ENCODE measurements around the gene AP2S1.

Gene AP2S1

DNA sequence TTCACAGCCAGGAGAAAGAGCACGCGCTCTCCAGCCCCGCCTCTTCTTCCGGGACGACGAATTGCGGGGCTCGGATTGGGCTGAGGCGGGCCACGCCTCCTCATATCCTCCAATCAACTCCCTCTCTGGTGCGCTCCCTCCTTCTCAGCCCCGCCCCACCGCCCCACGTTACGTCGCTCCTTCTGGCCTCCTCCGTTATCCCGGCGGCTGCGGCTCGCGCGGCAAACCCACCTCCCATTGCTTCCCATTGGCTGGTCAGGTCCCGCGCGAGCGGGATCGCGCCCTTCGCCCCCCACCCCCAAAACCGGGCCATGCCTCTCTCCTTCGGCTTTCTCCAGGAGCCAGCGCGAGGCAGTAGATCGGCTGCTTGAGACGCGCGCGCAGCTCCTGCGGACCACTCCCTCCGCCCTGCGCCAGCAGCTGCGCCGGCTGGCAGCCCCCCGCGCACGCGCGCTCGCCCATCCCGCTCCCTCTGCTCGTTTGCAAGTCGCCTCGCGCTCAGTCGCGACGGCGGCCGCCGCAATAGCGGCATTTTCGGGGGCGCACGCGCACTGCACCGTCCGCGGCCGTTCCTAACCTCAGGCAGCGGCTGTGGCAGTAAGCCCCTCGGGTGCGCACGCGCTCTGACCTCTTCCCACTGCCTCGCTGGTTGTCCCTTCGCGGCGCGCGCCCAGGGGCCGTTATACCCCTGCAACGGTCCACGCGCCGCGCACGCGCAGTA lies 9.6 kb upstream of the AP2S1 start (continued):
- TF ChIP-seq HOXD13 (CRISPR knock-in tag; IDR thresholded peaks at IDR 0.05; ENCODE audit: borderline replicate concordance) (no peak), ZNF596 (tag by site-specific recombination; IDR thresholded peaks at IDR 0.05) (no peak), ZNF221 (tag by site-specific recombination; IDR thresholded peaks at IDR 0.05; ENCODE audit: borderline replicate concordance) (no peak), IKZF3 (tag by site-specific recombination; IDR thresholded peaks at IDR 0.05) (no peak), ZNF239 (tag by site-specific recombination; IDR thresholded peaks at IDR 0.05) (peak; percentile 83; the same call in 1 of the 2 replicates), ZNF366 (tag by site-specific recombination; conservative IDR thresholded peaks at IDR 0.05) (peak; percentile 86), ZNF2 (tag by site-specific recombination; IDR thresholded peaks at IDR 0.05) (peak; percentile 82), ZSCAN16 (tag by site-specific recombination; IDR thresholded peaks at IDR 0.05) (no peak), ZNF660 (tag by site-specific recombination; IDR thresholded peaks at IDR 0.05) (peak; percentile 34; the same call in 1 of the 2 replicates), ZNF302 (tag by site-specific recombination; IDR thresholded peaks at IDR 0.05; ENCODE audit: low read depth) (no peak), SCRT1 (tag by site-specific recombination; IDR thresholded peaks at IDR 0.05; ENCODE audit: borderline replicate concordance) (no peak), ZNF621 (tag by site-specific recombination; IDR thresholded peaks at IDR 0.05) (no peak), ZFHX2 (tag by site-specific recombination; conservative IDR thresholded peaks at IDR 0.05) (peak; percentile 49; the same call in 1 of the 2 replicates), YY1 (tag by site-specific recombination; IDR thresholded peaks at IDR 0.05) (peak; percentile 44; the same call in 1 of the 2 replicates), ZBTB17 (tag by site-specific recombination; IDR thresholded peaks at IDR 0.05) (peak; percentile 90), ZBTB1 (tag by site-specific recombination; IDR thresholded peaks at IDR 0.05) (no peak), ZNF558 (tag by site-specific recombination; IDR thresholded peaks at IDR 0.05) (no peak), ZNF473 (tag by site-specific recombination; IDR thresholded peaks at IDR 0.05) (no peak), ZNF747 (tag by site-specific recombination; IDR thresholded peaks at IDR 0.05) (no peak), ZNF23 (tag by site-specific recombination; IDR thresholded peaks at IDR 0.05; ENCODE audit: borderline replicate concordance) (no peak), ZNF701 (tag by site-specific recombination; IDR thresholded peaks at IDR 0.05) (no peak), GLI2 (tag by site-specific recombination; IDR thresholded peaks at IDR 0.05; ENCODE audit: borderline replicate concordance, low read depth) (no peak), ZNF24 (tag by site-specific recombination; IDR thresholded peaks at IDR 0.05) (no peak), OVOL3 (tag by site-specific recombination; IDR thresholded peaks at IDR 0.05) (peak; percentile 87)
- TF ChIP-seq, protein P1, sequence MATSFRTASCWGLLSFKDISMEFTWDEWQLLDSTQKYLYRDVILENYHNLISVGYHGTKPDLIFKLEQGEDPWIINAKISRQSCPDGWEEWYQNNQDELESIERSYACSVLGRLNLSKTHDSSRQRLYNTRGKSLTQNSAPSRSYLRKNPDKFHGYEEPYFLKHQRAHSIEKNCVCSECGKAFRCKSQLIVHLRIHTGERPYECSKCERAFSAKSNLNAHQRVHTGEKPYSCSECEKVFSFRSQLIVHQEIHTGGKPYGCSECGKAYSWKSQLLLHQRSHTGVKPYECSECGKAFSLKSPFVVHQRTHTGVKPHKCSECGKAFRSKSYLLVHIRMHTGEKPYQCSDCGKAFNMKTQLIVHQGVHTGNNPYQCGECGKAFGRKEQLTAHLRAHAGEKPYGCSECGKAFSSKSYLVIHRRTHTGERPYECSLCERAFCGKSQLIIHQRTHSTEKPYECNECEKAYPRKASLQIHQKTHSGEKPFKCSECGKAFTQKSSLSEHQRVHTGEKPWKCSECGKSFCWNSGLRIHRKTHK (tag by site-specific recombination; IDR thresholded peaks at IDR 0.05) = no peak
- TF ChIP-seq, protein P2, sequence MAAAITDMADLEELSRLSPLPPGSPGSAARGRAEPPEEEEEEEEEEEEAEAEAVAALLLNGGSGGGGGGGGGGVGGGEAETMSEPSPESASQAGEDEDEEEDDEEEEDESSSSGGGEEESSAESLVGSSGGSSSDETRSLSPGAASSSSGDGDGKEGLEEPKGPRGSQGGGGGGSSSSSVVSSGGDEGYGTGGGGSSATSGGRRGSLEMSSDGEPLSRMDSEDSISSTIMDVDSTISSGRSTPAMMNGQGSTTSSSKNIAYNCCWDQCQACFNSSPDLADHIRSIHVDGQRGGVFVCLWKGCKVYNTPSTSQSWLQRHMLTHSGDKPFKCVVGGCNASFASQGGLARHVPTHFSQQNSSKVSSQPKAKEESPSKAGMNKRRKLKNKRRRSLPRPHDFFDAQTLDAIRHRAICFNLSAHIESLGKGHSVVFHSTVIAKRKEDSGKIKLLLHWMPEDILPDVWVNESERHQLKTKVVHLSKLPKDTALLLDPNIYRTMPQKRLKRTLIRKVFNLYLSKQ (tag by site-specific recombination; IDR thresholded peaks at IDR 0.05; ENCODE audit: borderline replicate concordance) = no peak
- TF ChIP-seq, protein P3, sequence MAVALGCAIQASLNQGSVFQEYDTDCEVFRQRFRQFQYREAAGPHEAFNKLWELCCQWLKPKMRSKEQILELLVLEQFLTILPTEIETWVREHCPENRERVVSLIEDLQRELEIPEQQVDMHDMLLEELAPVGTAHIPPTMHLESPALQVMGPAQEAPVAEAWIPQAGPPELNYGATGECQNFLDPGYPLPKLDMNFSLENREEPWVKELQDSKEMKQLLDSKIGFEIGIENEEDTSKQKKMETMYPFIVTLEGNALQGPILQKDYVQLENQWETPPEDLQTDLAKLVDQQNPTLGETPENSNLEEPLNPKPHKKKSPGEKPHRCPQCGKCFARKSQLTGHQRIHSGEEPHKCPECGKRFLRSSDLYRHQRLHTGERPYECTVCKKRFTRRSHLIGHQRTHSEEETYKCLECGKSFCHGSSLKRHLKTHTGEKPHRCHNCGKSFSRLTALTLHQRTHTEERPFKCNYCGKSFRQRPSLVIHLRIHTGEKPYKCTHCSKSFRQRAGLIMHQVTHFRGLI (tag by site-specific recombination; IDR thresholded peaks at IDR 0.05) = no peak
- TF ChIP-seq, protein P4, sequence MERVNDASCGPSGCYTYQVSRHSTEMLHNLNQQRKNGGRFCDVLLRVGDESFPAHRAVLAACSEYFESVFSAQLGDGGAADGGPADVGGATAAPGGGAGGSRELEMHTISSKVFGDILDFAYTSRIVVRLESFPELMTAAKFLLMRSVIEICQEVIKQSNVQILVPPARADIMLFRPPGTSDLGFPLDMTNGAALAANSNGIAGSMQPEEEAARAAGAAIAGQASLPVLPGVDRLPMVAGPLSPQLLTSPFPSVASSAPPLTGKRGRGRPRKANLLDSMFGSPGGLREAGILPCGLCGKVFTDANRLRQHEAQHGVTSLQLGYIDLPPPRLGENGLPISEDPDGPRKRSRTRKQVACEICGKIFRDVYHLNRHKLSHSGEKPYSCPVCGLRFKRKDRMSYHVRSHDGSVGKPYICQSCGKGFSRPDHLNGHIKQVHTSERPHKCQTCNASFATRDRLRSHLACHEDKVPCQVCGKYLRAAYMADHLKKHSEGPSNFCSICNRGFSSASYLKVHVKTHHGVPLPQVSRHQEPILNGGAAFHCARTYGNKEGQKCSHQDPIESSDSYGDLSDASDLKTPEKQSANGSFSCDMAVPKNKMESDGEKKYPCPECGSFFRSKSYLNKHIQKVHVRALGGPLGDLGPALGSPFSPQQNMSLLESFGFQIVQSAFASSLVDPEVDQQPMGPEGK (tag by site-specific recombination; IDR thresholded peaks at IDR 0.05) = peak; percentile 94
- TF ChIP-seq, protein P5, sequence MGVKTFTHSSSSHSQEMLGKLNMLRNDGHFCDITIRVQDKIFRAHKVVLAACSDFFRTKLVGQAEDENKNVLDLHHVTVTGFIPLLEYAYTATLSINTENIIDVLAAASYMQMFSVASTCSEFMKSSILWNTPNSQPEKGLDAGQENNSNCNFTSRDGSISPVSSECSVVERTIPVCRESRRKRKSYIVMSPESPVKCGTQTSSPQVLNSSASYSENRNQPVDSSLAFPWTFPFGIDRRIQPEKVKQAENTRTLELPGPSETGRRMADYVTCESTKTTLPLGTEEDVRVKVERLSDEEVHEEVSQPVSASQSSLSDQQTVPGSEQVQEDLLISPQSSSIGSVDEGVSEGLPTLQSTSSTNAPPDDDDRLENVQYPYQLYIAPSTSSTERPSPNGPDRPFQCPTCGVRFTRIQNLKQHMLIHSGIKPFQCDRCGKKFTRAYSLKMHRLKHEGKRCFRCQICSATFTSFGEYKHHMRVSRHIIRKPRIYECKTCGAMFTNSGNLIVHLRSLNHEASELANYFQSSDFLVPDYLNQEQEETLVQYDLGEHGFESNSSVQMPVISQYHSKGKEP (tag by site-specific recombination; IDR thresholded peaks at IDR 0.05) = no peak; the same call in 1 of the 2 replicates

All from HEK293 (cell line).